ENCODE measurements around the gene HMG20A. TPM values are rescaled to one million over a fixed set of nuclear protein-coding genes. Genes with fewer than 3 reads are reported as not detected.

The HMG20A gene
- total and polyA plus RNA-seq, 2 experiments from 2014 or later: 40.0 to 45.6 TPM

GRCh38 chr15:77455696-77456321 is 35.1 kb downstream of the HMG20A start:
- TF ChIP-seq, protein P1, sequence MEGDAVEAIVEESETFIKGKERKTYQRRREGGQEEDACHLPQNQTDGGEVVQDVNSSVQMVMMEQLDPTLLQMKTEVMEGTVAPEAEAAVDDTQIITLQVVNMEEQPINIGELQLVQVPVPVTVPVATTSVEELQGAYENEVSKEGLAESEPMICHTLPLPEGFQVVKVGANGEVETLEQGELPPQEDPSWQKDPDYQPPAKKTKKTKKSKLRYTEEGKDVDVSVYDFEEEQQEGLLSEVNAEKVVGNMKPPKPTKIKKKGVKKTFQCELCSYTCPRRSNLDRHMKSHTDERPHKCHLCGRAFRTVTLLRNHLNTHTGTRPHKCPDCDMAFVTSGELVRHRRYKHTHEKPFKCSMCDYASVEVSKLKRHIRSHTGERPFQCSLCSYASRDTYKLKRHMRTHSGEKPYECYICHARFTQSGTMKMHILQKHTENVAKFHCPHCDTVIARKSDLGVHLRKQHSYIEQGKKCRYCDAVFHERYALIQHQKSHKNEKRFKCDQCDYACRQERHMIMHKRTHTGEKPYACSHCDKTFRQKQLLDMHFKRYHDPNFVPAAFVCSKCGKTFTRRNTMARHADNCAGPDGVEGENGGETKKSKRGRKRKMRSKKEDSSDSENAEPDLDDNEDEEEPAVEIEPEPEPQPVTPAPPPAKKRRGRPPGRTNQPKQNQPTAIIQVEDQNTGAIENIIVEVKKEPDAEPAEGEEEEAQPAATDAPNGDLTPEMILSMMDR (IDR thresholded peaks at IDR 0.05; ENCODE audit: low read depth, low read length): no peak
- H3K9me3 ChIP-seq (ENCODE audit: low read depth): no peaks in the 10 kb centered on the region
- H3K4me1 ChIP-seq (ENCODE audit: low read depth): peaks cover 27% of the 10 kb centered on the region
- H3K36me3 ChIP-seq: peaks cover 5% of the 10 kb centered on the region
- H3K4me3 ChIP-seq: no peak overlapping the region
- DNase-seq (ENCODE audit: low read depth in 1 of 2, low spot score in 1 of 2): peak in 1 of 2 donors; percentile 76
- no peak overlapping the region for H3K27ac ChIP-seq
- no peaks in the 10 kb centered on the region for H3K27me3 ChIP-seq

DNA sequence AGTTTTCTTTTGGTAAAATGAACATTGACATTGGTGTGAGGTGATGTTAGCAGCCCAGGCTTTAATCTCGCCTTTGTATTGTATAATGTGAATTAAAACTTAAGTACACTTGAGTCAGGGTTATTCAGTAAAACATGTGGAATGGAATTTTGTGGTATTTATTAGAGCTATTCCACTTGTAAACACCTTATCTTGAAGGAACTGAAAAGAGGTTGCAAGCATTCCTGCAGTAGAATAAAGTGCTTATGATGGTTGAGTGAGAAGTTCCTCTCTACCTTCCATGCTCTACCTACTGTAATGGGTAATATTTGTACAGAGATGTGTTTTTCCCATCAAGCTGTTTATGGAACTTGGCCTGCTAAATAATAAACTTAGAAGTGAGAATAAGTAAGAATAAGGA is 36.1 kb downstream of the HMG20A start:
- H3K4me3 ChIP-seq: no peak overlapping the region
- DNase-seq (ENCODE audit: low read depth in 1 of 2, low spot score in 1 of 2): no peak
- TF ChIP-seq, protein P1 (IDR thresholded peaks at IDR 0.05; ENCODE audit: low read depth, low read length): no peak
- H3K36me3 ChIP-seq: peaks cover 5% of the 10 kb centered on the region
- H3K27me3 ChIP-seq: no peaks in the 10 kb centered on the region
- H3K4me1 ChIP-seq (ENCODE audit: low read depth): peaks cover 27% of the 10 kb centered on the region
- no peak overlapping the region for H3K27ac ChIP-seq
- no peaks in the 10 kb centered on the region for H3K9me3 ChIP-seq (ENCODE audit: low read depth)

- H3K36me3 ChIP-seq: peaks cover 5% of the 10 kb centered on the region
- TF ChIP-seq, protein P1 (IDR thresholded peaks at IDR 0.05; ENCODE audit: low read depth, low read length): no peak
- no peak for DNase-seq (ENCODE audit: low read depth in 1 of 2, low spot score in 1 of 2)
- H3K27ac ChIP-seq: no peak overlapping the region
- H3K4me3 ChIP-seq: no peak overlapping the region
- no peaks in the 10 kb centered on the region for H3K27me3 ChIP-seq
- H3K9me3 ChIP-seq (ENCODE audit: low read depth): no peaks in the 10 kb centered on the region
- peaks cover 29% of the 10 kb centered on the region for H3K4me1 ChIP-seq (ENCODE audit: low read depth)
Measured at GRCh38 chr15:77457191-77457904, 36.7 kb downstream of the HMG20A start.

DNA sequence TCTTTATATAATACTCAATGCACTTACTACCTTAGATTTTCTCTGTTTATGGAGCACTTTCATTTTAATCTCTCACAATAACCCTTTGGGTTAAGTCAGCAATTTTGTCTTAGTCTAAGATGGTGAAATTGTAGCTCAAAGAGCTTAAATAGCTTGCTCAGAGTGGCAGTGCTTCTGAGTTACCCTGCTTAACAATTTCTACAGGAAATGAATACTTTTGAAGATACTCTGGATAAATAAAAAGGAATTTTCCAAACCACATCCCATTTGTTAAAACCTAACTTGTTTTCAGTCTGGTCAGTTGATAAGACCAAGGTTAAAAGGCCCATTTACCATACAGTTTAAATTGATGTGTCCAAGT is 37.2 kb downstream of the HMG20A start:
- no peaks in the 10 kb centered on the region for H3K9me3 ChIP-seq (ENCODE audit: low read depth)
- no peak overlapping the region for H3K27ac ChIP-seq
- H3K4me1 ChIP-seq (ENCODE audit: low read depth): peaks cover 29% of the 10 kb centered on the region
- H3K36me3 ChIP-seq: peaks cover 5% of the 10 kb centered on the region
- peak in 1 of 2 donors; percentile 63 for DNase-seq (ENCODE audit: low read depth in 1 of 2, low spot score in 1 of 2)
- TF ChIP-seq, protein P1 (IDR thresholded peaks at IDR 0.05; ENCODE audit: low read depth, low read length): no peak
- H3K4me3 ChIP-seq: no peak overlapping the region
- no peaks in the 10 kb centered on the region for H3K27me3 ChIP-seq

DNA sequence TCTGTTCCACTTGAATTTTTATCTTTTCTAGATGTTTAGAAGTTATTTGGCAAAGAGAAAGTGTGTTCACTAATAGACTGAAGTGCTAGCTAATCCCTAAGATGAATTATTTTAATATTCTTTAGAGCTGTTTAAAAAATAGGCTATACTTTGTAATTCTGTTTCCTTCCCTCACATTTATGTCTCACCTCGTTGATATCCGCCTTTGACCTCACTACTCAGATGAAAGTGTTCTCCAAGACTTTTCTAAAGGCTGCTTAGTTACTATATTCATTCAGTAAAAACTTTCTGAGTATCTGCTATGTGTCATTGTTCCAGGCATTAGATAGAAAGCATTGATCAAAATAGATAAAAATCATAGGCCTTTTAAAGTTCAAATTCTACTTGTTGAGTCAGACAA is 38.3 kb downstream of the HMG20A start:
- no peak for DNase-seq (ENCODE audit: low read depth in 1 of 2, low spot score in 1 of 2)
- Histone ChIP-seq H3K36me3 (peaks cover 10% of the 10 kb centered on the region), H3K4me3 (no peak overlapping the region), H3K9me3 (ENCODE audit: low read depth) (no peaks in the 10 kb centered on the region), H3K27ac (peak overlapping the region; percentile 8), H3K4me1 (ENCODE audit: low read depth) (peaks cover 29% of the 10 kb centered on the region), H3K27me3 (no peaks in the 10 kb centered on the region)
- TF ChIP-seq, protein P1 (IDR thresholded peaks at IDR 0.05; ENCODE audit: low read depth, low read length): no peak

Data from cardiac muscle cell (in vitro differentiated cells and primary cell).